Measurements from ENCODE around the gene RALB.

RALB gene

GRCh38 chr2:120252225-120253020 lies at the start of gene RALB:
RALB (plus strand) TSS chr2:120252852; CDS start chr2:120278665, 25,813 bp downstream.
- peak; percentile 99 for DNase-seq (ENCODE audit: low spot score)

GRCh38 chr2:120203251-120204021 lies 49.2 kb upstream of the RALB start:
- no peak for DNase-seq (ENCODE audit: low spot score)

- DNase-seq (ENCODE audit: low spot score), result no peak
These were observed 48.6 kb upstream of the RALB start for GRCh38 chr2:120204022-120204405.

GRCh38 chr2:120204417-120204816 lies 48.2 kb upstream of the RALB start:
- DNase-seq (ENCODE audit: low spot score), result no peak

GRCh38 chr2:120204945-120205670 lies 47.5 kb upstream of the RALB start:
- DNase-seq (ENCODE audit: low spot score), result no peak

GRCh38 chr2:120206022-120206581 lies 46.5 kb upstream of the RALB start:
- peak; percentile 32 for DNase-seq (ENCODE audit: low spot score)

GRCh38 chr2:120208381-120209353 lies 44.0 kb upstream of the RALB start:
- DNase-seq (ENCODE audit: low spot score), result no peak

- no peak for DNase-seq (ENCODE audit: low spot score)
These were observed 43.0 kb upstream of the RALB start for GRCh38 chr2:120209427-120210269.

GRCh38 chr2:120210270-120210693 lies 42.4 kb upstream of the RALB start:
- no peak for DNase-seq (ENCODE audit: low spot score)

GRCh38 chr2:120218181-120218580 lies 34.5 kb upstream of the RALB start:
- DNase-seq (ENCODE audit: low spot score), result no peak

GRCh38 chr2:120219291-120219690 lies 33.4 kb upstream of the RALB start:
- DNase-seq (ENCODE audit: low spot score), result no peak

GRCh38 chr2:120219766-120220165 lies 32.9 kb upstream of the RALB start:
- no peak for DNase-seq (ENCODE audit: low spot score)

- DNase-seq (ENCODE audit: low spot score), result no peak
These were observed 31.9 kb upstream of the RALB start for GRCh38 chr2:120220756-120221155.

GRCh38 chr2:120221616-120222015 lies 31.0 kb upstream of the RALB start:
- no peak for DNase-seq (ENCODE audit: low spot score)

GRCh38 chr2:120222186-120223033 lies 30.2 kb upstream of the RALB start:
- no peak for DNase-seq (ENCODE audit: low spot score)

GRCh38 chr2:120223034-120223912 lies 29.4 kb upstream of the RALB start, which contains the start of gene TMEM185B:
TMEM185B (minus strand) TSS chr2:120223400; CDS start chr2:120222976, 424 bp downstream.
- peak; percentile 91 for DNase-seq (ENCODE audit: low spot score)

- DNase-seq (ENCODE audit: low spot score), result no peak
These were observed 28.4 kb upstream of the RALB start for GRCh38 chr2:120224256-120224655.

Measured in CD4-positive, alpha-beta T cell treated with Interleukin-2 at 100 ng/mL for 4 hours (primary cell).